Gastrocnemius medialis (tissue), 4 donors: ENCODE measurements around the gene LRTM2. TPM values are rescaled to one million over a fixed set of nuclear protein-coding genes. Genes with fewer than 3 reads are reported as not detected.

ENCODE experiments used
- ATAC-seq, 2 donors: fragments of 150-250 bp; one replicate each; pipeline ENCODE4 v1.9.1; 2016
- DNase-seq, 2 donors: peaks; one replicate each; pipeline ENCODE4 v3.0.0-alpha.2; 2019
- H3K27ac ChIP-seq, 4 donors: fragments of 200-600 bp; sonication (generic); 1 replicate in 1 of 4; 2 replicates in 3 of 4; pipeline ENCODE4 v1.5.1; 2016 to 2018; ENCODE audit warnings: mild to moderate bottlenecking in 2 of 4, moderate library complexity in 1 of 4
- H3K27me3 ChIP-seq, 3 donors: fragments of 200-600 bp; sonication (generic) in 2 of 3; 1 replicate in 1 of 3; 2 replicates in 2 of 3; pipeline versions ENCODE4 v1.5.1 to v1.6.0; 2016 to 2019; ENCODE audit warnings: mild to moderate bottlenecking in 1 of 3, moderate library complexity in 1 of 3
- H3K36me3 ChIP-seq, 2 donors: fragments of 200-600 bp; sonication (generic) in 1 of 2; one replicate each; pipeline ENCODE4 v1.5.1; 2017 to 2018
- H3K4me1 ChIP-seq, 2 donors: fragments of 200-600 bp; sonication (generic) in 1 of 2; one replicate each; pipeline ENCODE4 v1.5.1; 2016 to 2017; ENCODE audit warnings: mild to moderate bottlenecking in 2 of 2
- H3K4me3 ChIP-seq, 4 donors: fragments of 200-600 bp; sonication (generic) in 3 of 4; 1 replicate in 1 of 4; 2 replicates in 3 of 4; pipeline ENCODE4 v1.5.1; 2016 to 2019; ENCODE audit warnings: mild to moderate bottlenecking in 2 of 4
- H3K9me3 ChIP-seq, 3 donors: fragments of 200-600 bp; sonication (generic) in 2 of 3; 1 replicate in 1 of 3; 2 replicates in 2 of 3; pipeline ENCODE4 v1.5.1; 2016 to 2019
- POLR2A ChIP-seq, 2 donors: fragments of 450-650 bp; IDR thresholded peaks; one replicate each; pipeline ENCODE4 v1.6.1; 2017; ENCODE audit warnings: antibody characterized with exemption in 2 of 2, mild to moderate bottlenecking in 2 of 2, moderate library complexity in 2 of 2
- in situ Hi-C, 4 donors: fragments of 200-750 bp; cut with MboI; loops; one replicate each; pipeline versions ENCODE4 v1.15.0 to v1.8.0; 2017; ENCODE audit warnings: low sequenced_read_pairs in 4 of 4
- intact Hi-C: fragments of 100-400 bp; cut with DNase I; formaldehyde crosslinking; loops from one replicate; pipeline ENCODE4 v1.15.1; 2023; ENCODE audit warnings: low total_unique reads
- total RNA-seq, 4 donors: library from RNA; depleted of rRNA; stranded (reverse); fragments of >200 nt; gene quantifications; one replicate each; pipeline versions ENCODE4 v1.1.0 to v1.2.3, GENCODE V29; 2016
- TF ChIP-seq, protein P1 (sequence below), 5 experiments: fragments of 450-650 bp in 3 of 5; fragments of 200-600 bp in 2 of 5; sonication (generic) in 2 of 5; IDR thresholded peaks in 4 of 5; conservative IDR thresholded peaks in 1 of 5; 1 replicate in 4 of 5; 2 replicates in 1 of 5; pipeline ENCODE4 v1.5.1; 2016 to 2019; ENCODE audit warnings: antibody characterized with exemption in 5 of 5, mild to moderate bottlenecking in 3 of 5, moderate library complexity in 3 of 5

LRTM2 gene
- total RNA-seq, 4 donors from 2014 or later: not detected

GRCh38 chr12:1877169-1877878 lies 57.0 kb downstream of the LRTM2 start:
- Histone ChIP-seq H3K9me3 (no peaks in the 10 kb centered on the region), H3K4me3 (no peak overlapping the region), H3K4me1 (no peaks in the 10 kb centered on the region), H3K27ac (no peak overlapping the region), H3K36me3 (no peaks in the 10 kb centered on the region), H3K27me3 (no peaks in the 10 kb centered on the region)
- ATAC-seq (no peak), DNase-seq (no peak)
- TF ChIP-seq, protein P1, sequence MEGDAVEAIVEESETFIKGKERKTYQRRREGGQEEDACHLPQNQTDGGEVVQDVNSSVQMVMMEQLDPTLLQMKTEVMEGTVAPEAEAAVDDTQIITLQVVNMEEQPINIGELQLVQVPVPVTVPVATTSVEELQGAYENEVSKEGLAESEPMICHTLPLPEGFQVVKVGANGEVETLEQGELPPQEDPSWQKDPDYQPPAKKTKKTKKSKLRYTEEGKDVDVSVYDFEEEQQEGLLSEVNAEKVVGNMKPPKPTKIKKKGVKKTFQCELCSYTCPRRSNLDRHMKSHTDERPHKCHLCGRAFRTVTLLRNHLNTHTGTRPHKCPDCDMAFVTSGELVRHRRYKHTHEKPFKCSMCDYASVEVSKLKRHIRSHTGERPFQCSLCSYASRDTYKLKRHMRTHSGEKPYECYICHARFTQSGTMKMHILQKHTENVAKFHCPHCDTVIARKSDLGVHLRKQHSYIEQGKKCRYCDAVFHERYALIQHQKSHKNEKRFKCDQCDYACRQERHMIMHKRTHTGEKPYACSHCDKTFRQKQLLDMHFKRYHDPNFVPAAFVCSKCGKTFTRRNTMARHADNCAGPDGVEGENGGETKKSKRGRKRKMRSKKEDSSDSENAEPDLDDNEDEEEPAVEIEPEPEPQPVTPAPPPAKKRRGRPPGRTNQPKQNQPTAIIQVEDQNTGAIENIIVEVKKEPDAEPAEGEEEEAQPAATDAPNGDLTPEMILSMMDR (IDR thresholded peaks at IDR 0.05 in 4 of 5, conservative IDR thresholded peaks at IDR 0.05 in 1 of 5): no peak
- TF ChIP-seq POLR2A (IDR thresholded peaks at IDR 0.05): no peak
- intact Hi-C loops (no loop called here), in situ Hi-C loops (no loop called here)

DNA sequence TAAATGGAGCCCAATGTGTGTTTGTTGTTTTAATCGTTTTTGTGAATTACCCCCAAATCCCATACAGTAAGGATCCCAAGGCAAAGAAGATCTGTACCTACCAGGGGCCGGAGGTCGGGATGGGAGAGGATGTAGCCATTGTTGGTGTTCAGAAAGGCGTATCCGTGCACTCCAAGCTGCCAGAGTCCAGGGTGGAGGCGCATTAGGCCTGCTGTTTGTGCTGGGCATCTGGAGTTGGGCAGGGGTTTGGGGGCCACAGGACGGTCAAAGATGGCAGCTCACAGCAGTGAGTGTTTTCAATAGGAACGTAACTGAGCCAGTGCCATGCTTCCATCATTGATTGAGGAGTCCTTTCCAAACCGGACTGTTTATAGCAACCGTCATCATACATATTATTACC lies 57.8 kb downstream of the LRTM2 start:
- Histone ChIP-seq H3K27me3 (no peaks in the 10 kb centered on the region), H3K9me3 (no peaks in the 10 kb centered on the region), H3K36me3 (no peaks in the 10 kb centered on the region), H3K27ac (no peak overlapping the region), H3K4me3 (no peak overlapping the region), H3K4me1 (no peaks in the 10 kb centered on the region)
- ATAC-seq: no peak
- TF ChIP-seq POLR2A (IDR thresholded peaks at IDR 0.05): no peak
- TF ChIP-seq, protein P1 (IDR thresholded peaks at IDR 0.05 in 4 of 5, conservative IDR thresholded peaks at IDR 0.05 in 1 of 5): no peak
- DNase-seq: no peak
- intact Hi-C loops (no loop called here), in situ Hi-C loops (no loop called here)

DNA sequence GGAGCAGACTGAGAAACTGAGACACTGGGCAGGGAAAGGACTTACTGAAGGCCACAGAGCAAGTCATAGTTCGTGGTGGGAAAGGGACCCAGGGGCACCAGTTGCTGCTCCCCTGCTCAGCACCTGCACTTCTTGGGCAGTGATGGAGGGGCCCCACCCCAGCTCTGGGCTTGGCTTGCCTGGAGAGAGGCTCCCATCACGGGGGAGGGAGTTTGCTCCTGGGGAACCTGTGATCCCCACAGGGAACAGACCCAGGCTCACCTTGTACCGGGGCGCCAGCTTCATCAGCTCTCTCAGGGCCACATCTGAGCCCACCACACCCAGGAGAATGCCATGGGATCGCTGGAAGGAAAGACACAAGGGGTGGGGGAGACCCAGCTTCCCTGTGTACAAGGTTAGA lies 58.3 kb downstream of the LRTM2 start:
- no peaks in the 10 kb centered on the region for H3K27me3 ChIP-seq
- H3K36me3 ChIP-seq: no peaks in the 10 kb centered on the region
- H3K27ac ChIP-seq: no peak overlapping the region

GRCh38 chr12:1879633-1880032 lies 59.3 kb downstream of the LRTM2 start:
- H3K27ac ChIP-seq: no peak overlapping the region
- H3K4me3 ChIP-seq: no peak overlapping the region
- H3K9me3 ChIP-seq: no peaks in the 10 kb centered on the region
- H3K27me3 ChIP-seq: no peaks in the 10 kb centered on the region
- in situ Hi-C loops: no loop called here
- DNase-seq: no peak
- no peak for ATAC-seq
- intact Hi-C loops: no loop called here
- TF ChIP-seq, protein P1 (IDR thresholded peaks at IDR 0.05 in 4 of 5, conservative IDR thresholded peaks at IDR 0.05 in 1 of 5): no peak
- no peak for TF ChIP-seq POLR2A (IDR thresholded peaks at IDR 0.05)
- no peaks in the 10 kb centered on the region for H3K36me3 ChIP-seq
- no peaks in the 10 kb centered on the region for H3K4me1 ChIP-seq

More for the DNA sequence above, 58.3 kb downstream of the LRTM2 start:
- no peak for TF ChIP-seq POLR2A (IDR thresholded peaks at IDR 0.05)
- TF ChIP-seq, protein P1 (IDR thresholded peaks at IDR 0.05 in 4 of 5, conservative IDR thresholded peaks at IDR 0.05 in 1 of 5): no peak
- Histone ChIP-seq H3K4me1 (no peaks in the 10 kb centered on the region), H3K9me3 (no peaks in the 10 kb centered on the region), H3K4me3 (no peak overlapping the region)
- no peak for DNase-seq
- intact Hi-C loops (no loop called here), in situ Hi-C loops (no loop called here)
- no peak for ATAC-seq
